ENCODE results near the gene LRRC71.

The LRRC71 gene

DNA sequence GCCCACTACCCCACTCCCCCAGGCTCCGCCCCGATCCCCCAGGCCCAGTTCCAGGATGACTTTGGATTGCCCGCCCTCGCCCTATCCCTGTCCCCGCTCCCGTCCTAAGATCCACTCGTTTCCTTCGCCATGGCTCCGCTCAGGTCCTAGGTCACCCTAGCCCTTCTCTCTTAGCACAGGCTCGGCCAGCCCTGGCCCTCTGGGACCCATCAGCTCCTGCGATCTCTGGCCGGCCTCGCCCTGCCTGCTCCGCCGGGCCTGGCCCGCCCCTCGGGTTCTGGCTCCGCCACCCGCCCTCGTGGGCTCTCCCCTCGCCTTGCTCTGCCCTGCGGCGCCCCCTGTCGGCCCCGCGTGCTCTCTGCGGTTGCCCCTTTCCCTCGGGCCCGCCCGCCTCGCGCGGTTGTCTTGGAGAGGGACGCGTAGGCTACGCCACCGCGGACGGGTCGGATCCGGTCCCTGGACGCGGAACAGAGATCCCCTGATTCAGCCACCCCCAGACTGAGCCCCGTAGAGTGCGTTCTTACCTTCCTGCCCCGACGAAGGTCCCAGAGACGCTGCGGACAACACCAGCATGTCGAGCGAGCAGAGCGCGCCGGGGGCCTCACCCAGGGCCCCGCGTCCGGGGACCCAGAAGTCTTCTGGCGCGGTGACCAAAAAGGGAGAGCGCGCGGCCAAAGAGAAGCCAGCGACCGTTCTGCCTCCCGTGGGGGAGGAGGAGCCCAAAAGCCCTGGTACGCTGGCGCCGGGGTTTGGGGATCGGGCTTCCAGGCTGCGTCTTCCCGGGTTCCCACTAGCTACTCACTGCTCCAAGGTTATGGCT, at the start of gene LRRC71:
LRRC71 (plus strand) TSS at position 400 of the 820 bp plus-strand sequence; CDS start at position 572, 172 bp downstream.
- DNase-seq (ENCODE audit: low read depth, low spot score) = no peak

- no peak for DNase-seq (ENCODE audit: low read depth, low spot score)
Observed at GRCh38 chr1:156873659-156874058, 46.8 kb upstream of the LRRC71 start.

DNA sequence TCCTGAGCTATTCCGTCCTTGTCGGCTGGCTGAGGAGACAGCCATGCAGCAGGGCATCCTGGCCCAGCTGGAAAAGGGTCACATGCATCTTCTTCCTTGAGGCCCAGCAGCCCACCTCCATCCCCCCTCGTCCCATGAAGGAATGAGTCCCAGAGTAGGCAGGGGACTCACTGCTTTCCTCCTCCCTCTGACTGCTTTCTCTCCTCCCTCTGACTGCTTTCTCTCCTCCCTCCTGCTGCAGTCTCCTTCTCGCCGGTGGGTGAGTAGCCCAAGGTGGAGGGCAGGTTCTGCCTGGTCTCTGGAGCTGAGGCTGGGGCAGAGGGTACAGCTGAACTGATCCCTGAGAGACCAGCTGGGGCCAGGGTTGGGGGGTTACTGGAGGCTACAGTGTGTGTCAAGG, 46.3 kb upstream of the LRRC71 start:
- no peak for DNase-seq (ENCODE audit: low read depth, low spot score)

DNA sequence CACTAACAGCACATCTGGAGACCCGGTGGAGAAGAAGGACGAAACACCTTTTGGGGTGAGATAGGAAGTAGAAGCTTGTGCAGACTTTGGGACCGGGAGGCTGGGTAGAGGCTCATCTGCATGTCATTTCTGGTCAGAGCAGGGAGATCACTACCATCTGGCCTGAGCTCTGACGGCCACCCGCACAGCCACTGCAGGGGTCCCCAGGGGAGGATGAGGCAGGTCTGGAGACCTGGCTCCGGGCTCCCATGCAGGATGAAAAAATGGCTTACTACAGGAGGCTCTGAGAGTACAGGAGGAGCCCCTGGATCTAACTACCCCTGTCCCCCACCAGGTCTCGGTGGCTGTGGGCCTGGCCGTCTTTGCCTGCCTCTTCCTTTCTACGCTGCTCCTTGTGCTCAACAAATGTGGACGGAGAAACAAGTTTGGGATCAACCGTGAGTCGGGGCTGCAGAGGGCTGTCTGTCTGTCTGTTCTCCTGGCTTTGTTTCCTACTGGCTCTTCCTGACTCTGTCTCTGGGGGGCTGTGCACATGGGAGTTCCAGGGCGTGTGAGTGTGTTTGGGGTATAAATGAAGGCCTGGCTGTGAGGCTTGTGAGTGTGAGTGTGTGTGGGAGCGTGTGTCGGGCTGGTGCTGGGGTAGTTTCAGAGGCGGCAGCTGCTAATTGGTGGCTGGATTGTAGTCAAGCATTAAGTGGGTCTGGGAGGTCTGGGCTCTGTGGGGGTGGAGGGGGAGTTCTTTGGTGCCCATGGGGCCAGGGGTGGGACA, 45.7 kb upstream of the LRRC71 start:
- DNase-seq (ENCODE audit: low read depth, low spot score) = no peak

GRCh38 chr1:156875341-156875615, 45.2 kb upstream of the LRRC71 start:
- no peak for DNase-seq (ENCODE audit: low read depth, low spot score)

DNA sequence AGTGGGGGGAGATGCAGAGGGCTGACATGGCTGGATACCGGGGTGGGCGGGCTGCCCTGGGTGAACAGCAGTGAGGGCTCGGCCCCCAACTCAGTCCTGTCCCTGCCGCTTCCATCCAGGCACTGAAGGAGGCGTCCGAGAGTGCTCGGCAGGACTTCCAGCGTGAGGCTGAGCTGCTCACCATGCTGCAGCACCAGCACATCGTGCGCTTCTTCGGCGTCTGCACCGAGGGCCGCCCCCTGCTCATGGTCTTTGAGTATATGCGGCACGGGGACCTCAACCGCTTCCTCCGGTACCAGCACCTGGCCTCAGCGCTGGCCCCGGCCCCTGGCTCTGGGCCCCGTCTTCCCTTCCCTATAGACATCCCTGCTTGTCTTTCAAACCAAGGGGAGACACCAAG, 44.2 kb upstream of the LRRC71 start:
- no peak for DNase-seq (ENCODE audit: low read depth, low spot score)

DNA sequence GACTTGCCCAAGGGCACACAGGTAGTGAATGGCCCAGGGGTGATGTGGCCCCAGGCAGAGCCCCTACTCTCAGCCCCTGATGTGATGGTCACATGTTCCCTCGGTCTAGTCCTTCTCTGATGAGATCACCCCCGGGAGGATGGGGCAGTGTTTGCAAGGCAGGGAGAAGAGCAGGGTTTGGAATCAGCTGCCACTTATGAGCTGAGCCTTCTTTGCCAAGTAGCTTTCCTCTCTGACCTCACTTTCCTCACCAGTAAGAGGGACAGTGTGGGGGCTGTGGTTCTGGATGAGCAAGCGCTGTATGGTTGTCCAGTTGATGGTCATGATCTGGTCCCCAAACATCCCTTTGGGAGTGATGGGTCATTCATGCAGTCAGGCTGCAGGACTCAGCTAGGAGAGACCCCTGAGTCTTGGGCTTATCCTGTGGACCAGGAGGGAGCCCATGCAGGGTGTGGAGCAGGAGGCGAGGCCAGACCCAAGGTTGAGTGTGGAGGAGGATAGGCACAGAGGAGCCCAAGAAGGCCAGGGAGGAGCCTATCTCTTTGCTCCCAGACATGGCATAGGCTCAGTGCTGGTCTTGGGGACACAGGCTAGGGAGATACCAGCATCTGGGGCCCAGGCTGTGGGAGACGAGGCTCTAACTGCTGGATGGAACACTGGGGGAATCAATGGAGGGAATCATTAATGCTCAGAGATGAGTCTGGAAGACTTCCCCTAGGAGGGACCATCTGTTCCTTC, 42.8 kb upstream of the LRRC71 start:
- no peak for DNase-seq (ENCODE audit: low read depth, low spot score)

- DNase-seq (ENCODE audit: low read depth, low spot score) = no peak
Observed at GRCh38 chr1:156879876-156880275, 40.6 kb upstream of the LRRC71 start.

GRCh38 chr1:156880473-156880872, 40.0 kb upstream of the LRRC71 start:
- DNase-seq (ENCODE audit: low read depth, low spot score) = no peak

- no peak for DNase-seq (ENCODE audit: low read depth, low spot score)
Observed at GRCh38 chr1:156881101-156881500, 39.3 kb upstream of the LRRC71 start.

- no peak for DNase-seq (ENCODE audit: low read depth, low spot score)
Observed at GRCh38 chr1:156881663-156882062, 38.8 kb upstream of the LRRC71 start.

DNA sequence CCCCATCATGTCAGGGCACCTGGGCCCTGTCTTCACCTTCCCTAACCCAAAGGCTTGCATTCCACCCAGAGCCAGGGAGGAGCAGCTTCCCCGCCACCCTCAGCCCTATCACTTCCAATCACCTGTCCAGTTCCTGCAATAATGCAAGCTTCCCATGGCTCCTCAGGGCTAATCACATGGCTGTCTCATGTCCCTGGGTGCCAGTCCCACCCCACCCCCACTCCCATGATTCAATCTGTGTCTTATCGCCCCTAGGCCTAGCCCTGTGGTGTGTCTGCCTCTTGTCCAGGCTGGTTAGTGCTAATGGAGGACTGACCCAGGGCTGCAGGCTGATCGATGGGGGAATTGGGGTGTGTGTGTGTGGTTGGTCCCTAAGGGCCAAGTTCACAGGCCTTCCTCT, 37.9 kb upstream of the LRRC71 start:
- DNase-seq (ENCODE audit: low read depth, low spot score) = no peak

DNA sequence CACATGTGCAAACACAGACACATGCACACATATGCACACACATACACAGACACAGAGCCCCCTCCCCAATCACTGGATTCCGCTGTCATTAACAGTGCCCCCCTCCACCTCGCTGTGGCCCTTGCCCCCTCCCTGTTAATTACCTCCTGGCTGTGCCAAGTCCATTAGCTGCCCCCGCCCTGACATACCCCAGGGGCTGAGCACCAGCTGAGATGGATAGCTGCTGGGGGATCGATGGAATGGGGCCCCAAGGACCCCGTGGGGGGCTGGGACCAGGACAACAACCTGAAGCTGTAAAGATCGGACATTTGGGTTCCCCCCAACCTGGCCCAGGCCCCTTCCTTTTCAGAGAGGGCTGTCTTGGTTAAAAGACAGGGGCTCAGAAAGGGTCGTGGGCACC, 36.5 kb upstream of the LRRC71 start:
- no peak for DNase-seq (ENCODE audit: low read depth, low spot score)

DNA sequence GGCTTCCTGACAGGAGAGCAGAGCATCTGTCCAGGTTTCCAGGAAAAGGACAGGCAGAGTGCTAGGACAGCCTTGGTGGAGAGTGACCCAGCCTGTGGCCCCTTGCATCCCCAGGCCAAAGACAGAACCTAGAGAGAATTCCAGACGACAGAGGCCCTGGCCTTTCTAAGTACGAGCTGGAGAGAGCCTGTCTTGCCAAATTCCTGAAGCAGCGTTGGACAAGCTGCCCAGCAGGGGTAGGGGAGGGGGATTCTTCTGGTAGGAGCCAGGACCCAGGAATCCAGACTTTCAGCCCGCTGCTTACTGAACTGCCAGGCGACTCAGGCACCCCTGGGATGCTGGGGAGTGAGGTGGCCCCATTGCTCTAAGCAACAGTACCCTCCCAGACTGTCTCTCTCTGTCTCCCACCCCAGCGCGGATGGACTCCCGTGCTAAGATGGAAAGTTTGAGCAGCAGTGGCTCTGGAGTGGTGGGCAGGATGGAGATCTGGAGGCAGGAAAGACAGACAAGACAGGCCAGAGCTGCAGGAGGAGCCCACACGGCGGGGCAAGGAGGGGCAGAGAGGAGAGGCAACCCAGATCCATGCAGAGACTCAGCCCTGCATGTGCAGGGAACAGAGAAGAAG, 35.8 kb upstream of the LRRC71 start:
- DNase-seq (ENCODE audit: low read depth, low spot score) = no peak

DNA sequence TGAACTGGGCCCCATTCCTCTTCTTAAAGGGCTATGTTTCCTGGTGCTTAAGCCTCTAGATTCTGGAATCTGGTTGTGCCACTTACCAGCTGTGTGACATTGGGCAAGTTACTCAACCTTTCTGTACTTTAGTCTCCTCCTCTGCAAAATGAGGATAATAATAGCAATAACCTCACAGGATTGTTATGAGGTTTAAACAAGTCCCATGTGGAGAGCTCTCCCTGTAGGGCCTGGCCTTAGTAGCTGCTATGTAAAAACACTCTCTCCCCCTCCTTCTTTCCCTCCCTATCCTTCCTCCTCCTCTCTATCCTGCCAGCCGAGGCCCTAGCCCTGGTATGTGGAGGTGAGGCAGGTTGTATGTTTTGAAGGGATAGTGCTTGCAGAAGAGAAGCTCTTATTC, 35.1 kb upstream of the LRRC71 start:
- DNase-seq (ENCODE audit: low read depth, low spot score) = no peak

- no peak for DNase-seq (ENCODE audit: low read depth, low spot score)
Observed at GRCh38 chr1:156885880-156886355, 34.5 kb upstream of the LRRC71 start.

DNA sequence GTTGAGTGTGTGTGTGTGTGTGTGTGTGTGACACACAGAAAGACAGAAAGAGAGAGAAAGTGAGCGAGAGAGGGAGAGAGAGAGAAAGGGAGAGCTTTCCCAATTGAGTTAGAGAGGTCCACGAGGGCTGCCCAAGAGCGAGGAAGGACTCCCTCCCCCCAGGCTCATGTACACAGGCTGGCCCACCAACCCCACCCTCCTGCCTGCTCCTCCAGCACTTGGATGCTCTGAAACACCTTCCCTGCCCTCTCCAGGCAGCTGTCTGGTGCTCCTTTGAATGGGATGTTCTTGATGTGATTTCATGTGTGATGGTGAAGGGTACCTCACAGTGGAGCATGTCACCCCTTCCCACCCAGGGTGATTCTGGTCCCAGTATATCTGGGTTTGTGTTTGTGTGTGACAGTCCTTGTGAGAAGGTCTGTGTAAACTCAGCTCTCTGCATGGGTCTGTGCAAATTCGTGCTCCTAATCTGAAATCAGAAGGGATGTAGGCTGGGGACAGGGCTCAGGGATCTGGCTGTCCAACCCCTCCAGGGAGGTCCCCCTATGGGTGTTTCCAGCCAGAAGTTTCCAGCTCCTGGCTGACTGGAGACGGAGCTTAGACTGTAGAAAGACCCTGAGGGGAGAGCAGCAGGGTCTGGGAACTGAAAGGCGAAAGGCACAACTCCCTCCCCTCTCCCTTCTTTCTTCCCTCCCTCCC, 33.7 kb upstream of the LRRC71 start:
- DNase-seq (ENCODE audit: low read depth, low spot score) = no peak

- no peak for DNase-seq (ENCODE audit: low read depth, low spot score)
Observed at GRCh38 chr1:156887317-156887716, 33.1 kb upstream of the LRRC71 start.

DNA sequence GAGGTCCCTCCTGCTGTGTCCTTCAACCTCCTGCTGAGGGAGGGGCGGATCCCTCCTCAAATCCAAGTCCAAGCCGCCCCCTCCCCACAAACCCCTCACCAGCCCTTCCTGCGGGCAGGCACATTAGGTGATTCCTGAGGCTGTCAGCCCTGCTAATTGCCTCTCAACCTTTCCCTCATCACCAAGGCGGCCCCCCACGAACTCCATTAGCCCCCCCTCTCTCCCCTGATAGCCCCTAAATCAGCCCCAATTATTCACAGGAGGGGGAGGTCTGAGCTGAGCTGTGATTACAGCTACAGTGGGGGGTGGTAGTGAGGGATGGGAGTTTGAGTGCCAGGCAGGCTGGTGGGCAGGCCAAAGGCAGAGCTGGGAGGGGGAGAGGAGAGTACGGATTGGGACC, 32.7 kb upstream of the LRRC71 start:
- DNase-seq (ENCODE audit: low read depth, low spot score) = no peak

DNA sequence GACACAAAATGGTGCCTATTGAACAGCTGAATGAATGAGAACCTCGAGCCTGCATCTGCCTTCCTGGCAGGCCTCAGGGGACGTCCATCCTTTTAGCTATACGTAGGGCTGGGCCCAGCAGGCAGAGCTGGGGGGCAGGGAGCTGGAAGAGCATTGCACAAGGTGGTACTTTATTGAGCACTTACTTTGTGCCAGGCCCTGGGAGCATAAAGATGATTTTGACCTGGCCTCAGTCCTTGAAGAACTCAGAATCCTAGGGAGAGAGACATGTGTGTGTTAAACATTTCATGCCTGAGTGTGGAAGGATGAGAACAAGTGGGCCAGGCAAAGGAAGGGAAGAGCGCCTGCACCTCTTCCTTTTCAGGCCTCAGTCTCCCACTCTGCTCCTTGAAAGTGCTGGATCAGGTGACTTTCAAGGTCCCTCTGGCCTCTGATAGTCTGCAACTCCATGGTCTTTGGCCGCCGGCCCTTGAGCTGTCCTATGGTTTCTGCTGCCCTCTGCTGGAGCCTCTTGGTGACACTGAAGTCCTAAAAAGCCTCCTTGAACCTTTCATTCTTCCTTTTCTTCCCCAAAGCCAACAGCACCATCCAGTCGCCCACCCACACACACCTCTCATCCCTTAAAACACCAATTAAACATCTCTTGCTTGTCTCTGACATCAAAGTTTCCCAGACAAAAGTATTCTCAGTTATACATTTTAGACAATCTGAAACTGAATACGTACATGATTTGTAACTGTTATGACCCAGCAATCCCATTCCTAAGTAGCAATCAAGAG, 30.4 kb upstream of the LRRC71 start:
- DNase-seq (ENCODE audit: low read depth, low spot score) = peak; percentile 14
